Panc1 (cell line): Measurements from ENCODE around the gene DUSP10. TPM values are rescaled to one million over a fixed set of nuclear protein-coding genes. Genes with fewer than 3 reads are reported as not detected.

Experiments
- ATAC-seq: fragments of 200-7000 bp; cut with Tn5 transposase; 2 replicates; pipeline ENCODE4 v1.9.1; 2020; ENCODE audit warnings: mild to moderate bottlenecking, moderate library complexity
- BruUV-seq: library from RNA; stranded (reverse); fragments of 400-500 nt; replicated peaks from 2 replicates; lab custom pipeline; 2021; lab: Mats Ljungman, UMichigan
- CTCF ChIA-PET: fragments of 300-600 bp; sonication (Branson Sonifier 250); formaldehyde crosslinking; loops from one replicate; lab custom pipeline; 2022; ENCODE audit warnings: antibody characterized with exemption; lab: Charles Lee
- POLR2A ChIA-PET: fragments of 300-600 bp; sonication (Branson Sonifier 250); formaldehyde crosslinking; loops from one replicate; lab custom pipeline; 2022; ENCODE audit warnings: antibody characterized with exemption; lab: Charles Lee
- DNase-seq: peaks from one replicate; pipeline ENCODE4 v3.0.0-alpha.2; 2010; ENCODE audit warnings: low read depth, low spot score
- H3K27ac ChIP-seq: 2 replicates; pipeline ENCODE4 v1.5.1; 2011; ENCODE audit warnings: mild to moderate bottlenecking, low read length, inconsistent platforms
- H3K27me3 ChIP-seq: fragments of 200-500 bp; sonication (Bioruptor generic); 2 replicates; pipeline ENCODE4 v1.6.0; 2014; ENCODE audit warnings: low read length, inconsistent platforms; ENCODE audit not compliant: control insufficient read depth, insufficient read depth
- H3K36me3 ChIP-seq: fragments of 200-500 bp; sonication (Bioruptor generic); 2 replicates; pipeline ENCODE4 v1.5.1; 2014; ENCODE audit warnings: inconsistent platforms, mild to moderate bottlenecking, low read length, moderate library complexity; ENCODE audit not compliant: control insufficient read depth, insufficient read depth
- H3K4me1 ChIP-seq: 2 replicates; pipeline ENCODE4 v1.5.1; 2011; ENCODE audit warnings: inconsistent platforms, mild to moderate bottlenecking, low read length, moderate library complexity; ENCODE audit not compliant: control insufficient read depth, insufficient read depth
- H3K4me3 ChIP-seq, 2 experiments: 2 replicates each; pipeline ENCODE4 v1.5.1; 2011 to 2012; ENCODE audit warnings: low read depth in 2 of 2, low read length in 2 of 2, mild to moderate bottlenecking in 2 of 2, inconsistent platforms in 1 of 2, moderate library complexity in 1 of 2
- H3K9me3 ChIP-seq: fragments of 200-500 bp; sonication (Bioruptor generic); 2 replicates; pipeline ENCODE4 v1.5.1; 2014; ENCODE audit warnings: low read depth, mild to moderate bottlenecking, inconsistent platforms, low read length, moderate library complexity; ENCODE audit not compliant: control insufficient read depth, insufficient read depth
- CTCF ChIP-seq: fragments of 450-650 bp; IDR thresholded peaks from 2 replicates; pipeline ENCODE4 v1.5.1; 2017; ENCODE audit warnings: mild to moderate bottlenecking
- POLR2AphosphoS5 ChIP-seq: IDR thresholded peaks from 2 replicates; pipeline ENCODE4 v1.6.1; 2012; ENCODE audit warnings: mild to moderate bottlenecking, low read depth, low read length, moderate library complexity
- REST ChIP-seq, 2 experiments: IDR thresholded peaks; 2 replicates each; pipeline ENCODE4 v1.6.1; 2011 to 2012; ENCODE audit warnings: low read depth in 2 of 2, control low read depth in 1 of 2, low read length in 1 of 2, mild to moderate bottlenecking in 1 of 2, moderate library complexity in 1 of 2; ENCODE audit not compliant: insufficient read depth in 1 of 2
- SIN3A ChIP-seq: IDR thresholded peaks from 2 replicates; pipeline ENCODE4 v1.6.1; 2012; ENCODE audit warnings: low read depth, mild to moderate bottlenecking, low read length, moderate library complexity, borderline replicate concordance; ENCODE audit not compliant: insufficient read depth
- TCF7L2 ChIP-seq: IDR thresholded peaks from 2 replicates; pipeline ENCODE4 v1.6.1; 2011; ENCODE audit warnings: mild to moderate bottlenecking, low read depth, low read length, inconsistent platforms
- in situ Hi-C: cut with HindIII; loops from 2 replicates; pipeline ENCODE4 v1.10.0; 2016; ENCODE audit warnings: low sequenced_read_pairs, low pct_unique_long_range_greater_than_20kb
- intact Hi-C: fragments of 100-400 bp; cut with micrococcal nuclease; formaldehyde crosslinking; loops from one replicate; pipeline ENCODE4 v1.10.0; 2022; ENCODE audit not compliant: unreplicated experiment
- total RNA-seq: library from RNA; stranded (reverse); gene quantifications from one replicate; pipeline ENCODE4 v1.2.1, GENCODE V29; 2021; ENCODE audit not compliant: unreplicated experiment

DUSP10 gene
- total RNA-seq, 1 experiment from 2014 or later, result 1.4 TPM

- no peaks in the 10 kb centered on the region for H3K36me3 ChIP-seq
- POLR2A ChIA-PET, result no interaction called here
- CTCF ChIA-PET, result no interaction called here
- H3K4me3 ChIP-seq, result no peak overlapping the region
- intact Hi-C loops (no loop called here), in situ Hi-C loops (no loop called here)
- BruUV-seq, result no TSS peak
- H3K27me3 ChIP-seq, result no peaks in the 10 kb centered on the region
- no peaks in the 10 kb centered on the region for H3K4me1 ChIP-seq
- no peak for ATAC-seq
- H3K27ac ChIP-seq, result no peak overlapping the region
- TF ChIP-seq POLR2AphosphoS5 (no peak), TCF7L2 (no peak), REST (IDR thresholded peaks at IDR 0.05; ENCODE audit: insufficient read depth in 1 of 2, low read depth in 2 of 2, low read length in 1 of 2) (no peak), CTCF (no peak), SIN3A (no peak)
- H3K9me3 ChIP-seq, result no peaks in the 10 kb centered on the region
- no peak for DNase-seq
Measured at GRCh38 chr1:221691261-221691660, 50.6 kb downstream of the DUSP10 start.

GRCh38 chr1:221690858-221691257 lies 51.0 kb downstream of the DUSP10 start:
- H3K4me1 ChIP-seq, result no peaks in the 10 kb centered on the region
- H3K27ac ChIP-seq, result no peak overlapping the region
- DNase-seq (no peak), ATAC-seq (no peak)
- CTCF ChIA-PET, result interaction anchor here (0.7 kb wide), 1 partner anchor 480 kb away, joined by 3 read pairs; no protein-coding TSS in a partner anchor
- intact Hi-C loops, result no loop called here
- no TSS peak for BruUV-seq
- in situ Hi-C loops, result no loop called here
- H3K27me3 ChIP-seq, result no peaks in the 10 kb centered on the region
- H3K9me3 ChIP-seq, result no peaks in the 10 kb centered on the region
- TF ChIP-seq POLR2AphosphoS5 (no peak), TCF7L2 (no peak), SIN3A (no peak)
- no peak overlapping the region for H3K4me3 ChIP-seq
- H3K36me3 ChIP-seq, result no peaks in the 10 kb centered on the region
- POLR2A ChIA-PET, result no interaction called here

GRCh38 chr1:221689138-221689537 lies 52.8 kb downstream of the DUSP10 start:
- ATAC-seq, result no peak
- POLR2A ChIA-PET, result no interaction called here
- in situ Hi-C loops (no loop called here), intact Hi-C loops (no loop called here)
- CTCF ChIA-PET, result no interaction called here
- Histone ChIP-seq H3K9me3 (no peaks in the 10 kb centered on the region), H3K27ac (no peak overlapping the region), H3K4me3 (no peak overlapping the region), H3K27me3 (no peaks in the 10 kb centered on the region), H3K4me1 (no peaks in the 10 kb centered on the region), H3K36me3 (no peaks in the 10 kb centered on the region)
- TF ChIP-seq SIN3A (no peak), POLR2AphosphoS5 (no peak), REST (IDR thresholded peaks at IDR 0.05; ENCODE audit: insufficient read depth in 1 of 2, low read depth in 2 of 2, low read length in 1 of 2) (no peak), TCF7L2 (no peak), CTCF (no peak)
- BruUV-seq, result no TSS peak
- no peak for DNase-seq
